ENCODE results near the gene TOMM7.
"Not testable (repeated sequence)": the region's sequence is repeated elsewhere in the genome, so short reads cannot be mapped to it uniquely, and the experiment has no call there.

Gene TOMM7

GRCh38 chr7:22805227-22805626 is 17.4 kb downstream of the TOMM7 start:
- no peak for TF ChIP-seq CTCF (IDR thresholded peaks at IDR 0.05; ENCODE audit: low read depth, low read length, missing control alignments)
- H3K4me3 ChIP-seq (ENCODE audit: low read depth, low read length) = no peak overlapping the region
- no peak for DNase-seq (ENCODE audit: low read depth)
- in situ Hi-C loops (cut with HindIII; ENCODE audit: low sequenced_read_pairs) = loop anchor here (10.0 kb wide), 1 partner anchor 50 kb away; no protein-coding TSS in a partner anchor

GRCh38 chr7:22802831-22803230 is 19.8 kb downstream of the TOMM7 start:
- not testable (repeated sequence) for H3K4me3 ChIP-seq (ENCODE audit: low read depth, low read length); DNase-seq (ENCODE audit: low read depth)
- in situ Hi-C loops (cut with HindIII; ENCODE audit: low sequenced_read_pairs) = loop anchor here (10.0 kb wide), 1 partner anchor 48 kb away; no protein-coding TSS in a partner anchor

- in situ Hi-C loops (cut with HindIII; ENCODE audit: low sequenced_read_pairs) = loop anchor here (10.0 kb wide), 1 partner anchor 48 kb away; no protein-coding TSS in a partner anchor
- no peak overlapping the region for H3K4me3 ChIP-seq (ENCODE audit: low read depth, low read length)
- DNase-seq (ENCODE audit: low read depth) = no peak
- TF ChIP-seq CTCF (IDR thresholded peaks at IDR 0.05; ENCODE audit: low read depth, low read length, missing control alignments) = no peak
Measured at GRCh38 chr7:22802426-22802825, 20.2 kb downstream of the TOMM7 start.

GRCh38 chr7:22801912-22802311 is 20.7 kb downstream of the TOMM7 start:
- in situ Hi-C loops (cut with HindIII; ENCODE audit: low sequenced_read_pairs) = loop anchor here (10.0 kb wide), 1 partner anchor 47 kb away; no protein-coding TSS in a partner anchor
- H3K4me3 ChIP-seq (ENCODE audit: low read depth, low read length) = no peak overlapping the region
- DNase-seq (ENCODE audit: low read depth) = no peak
- no peak for TF ChIP-seq CTCF (IDR thresholded peaks at IDR 0.05; ENCODE audit: low read depth, low read length, missing control alignments)

- in situ Hi-C loops (cut with HindIII; ENCODE audit: low sequenced_read_pairs) = loop anchor here (10.0 kb wide), 1 partner anchor 45 kb away; no protein-coding TSS in a partner anchor
- H3K4me3 ChIP-seq (ENCODE audit: low read depth, low read length) = no peak overlapping the region
- no peak for TF ChIP-seq CTCF (IDR thresholded peaks at IDR 0.05; ENCODE audit: low read depth, low read length, missing control alignments)
- DNase-seq (ENCODE audit: low read depth) = no peak
Measured at GRCh38 chr7:22799633-22800032, 23.0 kb downstream of the TOMM7 start.

DNA sequence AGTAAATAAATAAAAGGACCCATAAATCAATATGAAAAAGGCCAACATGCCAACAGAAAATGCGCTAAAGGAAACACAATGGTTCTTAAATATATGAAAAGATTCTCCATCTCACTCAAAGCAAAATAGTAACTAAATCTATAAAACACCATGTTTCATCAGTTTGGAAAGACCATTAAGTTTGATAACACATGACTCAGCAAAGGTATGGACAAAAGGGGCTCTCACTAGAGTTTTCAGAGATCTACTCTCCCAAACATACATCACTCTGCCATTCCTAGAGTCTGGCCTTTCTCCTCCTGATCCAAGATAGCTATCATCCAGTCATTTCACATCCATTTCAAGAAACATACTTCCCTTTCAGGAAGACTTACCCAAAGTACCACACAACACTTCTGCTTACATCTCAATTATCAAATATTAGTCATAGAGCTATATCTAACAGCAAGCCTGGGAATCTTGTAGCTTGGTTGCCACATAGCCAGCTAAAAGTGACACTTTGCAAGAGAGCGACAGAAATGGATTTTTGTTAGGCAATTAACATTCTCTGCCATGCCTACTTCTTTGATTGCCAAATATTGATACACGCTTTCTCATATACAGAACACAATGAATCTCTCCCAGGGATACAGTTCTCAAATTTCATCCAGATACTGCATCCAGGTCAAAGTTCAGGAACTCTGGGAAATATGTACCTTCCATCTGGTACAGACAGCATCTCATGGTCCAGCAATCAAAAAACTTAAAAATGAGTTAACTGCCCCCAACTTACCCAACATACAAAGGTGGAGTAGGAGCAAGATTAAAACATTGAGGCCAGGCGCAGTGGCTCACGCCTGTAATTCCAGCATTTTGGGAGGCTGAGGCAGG is 28.8 kb downstream of the TOMM7 start:
- no peak overlapping the region for H3K4me3 ChIP-seq (ENCODE audit: low read depth, low read length)
- TF ChIP-seq CTCF (IDR thresholded peaks at IDR 0.05; ENCODE audit: low read depth, low read length, missing control alignments) = no peak
- in situ Hi-C loops (cut with HindIII; ENCODE audit: low sequenced_read_pairs) = no loop called here
- DNase-seq (ENCODE audit: low read depth) = no peak
